ENCODE results near the gene AGBL1.

Gene AGBL1

DNA sequence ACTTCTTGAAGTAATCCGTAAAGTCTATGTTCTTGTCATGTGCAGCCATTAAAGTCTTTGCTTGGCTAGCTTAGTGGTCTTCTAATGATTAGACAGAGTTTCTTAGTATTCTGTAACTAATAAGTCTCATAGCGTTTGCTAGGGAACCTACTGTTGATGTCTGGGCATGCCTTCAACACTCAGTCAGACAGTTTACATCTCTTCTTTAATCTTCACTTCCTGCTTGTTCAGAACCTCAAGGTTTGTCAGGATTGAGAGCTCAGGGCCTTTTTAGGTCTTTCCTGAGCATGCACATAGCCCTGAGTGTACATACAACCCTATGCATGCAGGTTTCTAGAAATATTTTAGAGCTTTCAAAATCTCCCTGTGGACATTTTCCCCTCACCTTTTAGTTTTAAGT is 426.3 kb downstream of the AGBL1 start:
- H4K8ac ChIP-seq (ENCODE audit: low read depth, low read length): no peak overlapping the region
- no peak overlapping the region for H4K91ac ChIP-seq (ENCODE audit: low read depth, low read length, poor library complexity)
- H3K23ac ChIP-seq (ENCODE audit: low read depth, low read length, poor library complexity): no peak overlapping the region
- no peak overlapping the region for H3K4me2 ChIP-seq (ENCODE audit: insufficient read depth, low read length, poor library complexity, severe bottlenecking)
- H3K4me3 ChIP-seq (ENCODE audit: low read length in 2 of 2): no peak overlapping the region
- H2BK5ac ChIP-seq (ENCODE audit: low read length): no peak overlapping the region
- no peaks in the 10 kb centered on the region for H3K4me1 ChIP-seq (ENCODE audit: control insufficient read depth in 2 of 2, insufficient read depth in 1 of 2, low read depth in 1 of 2, low read length in 2 of 2)
- no peak overlapping the region for H3K4ac ChIP-seq (ENCODE audit: low read length)
- no peak overlapping the region for H2BK120ac ChIP-seq (ENCODE audit: low read depth, low read length)
- no peak overlapping the region for H3K9ac ChIP-seq (ENCODE audit: low read depth, low read length, poor library complexity)
- no peak overlapping the region for H2AFZ ChIP-seq (ENCODE audit: low read length)
- H3K36me3 ChIP-seq (replicated peaks in 1 of 2; ENCODE audit: control insufficient read depth in 2 of 2, insufficient read depth in 2 of 2, low read length in 2 of 2): no peaks in the 10 kb centered on the region
- no peaks in the 10 kb centered on the region for H3K9me3 ChIP-seq (replicated peaks in 1 of 2; ENCODE audit: control insufficient read depth in 2 of 2, insufficient read depth in 1 of 2, low read depth in 1 of 2, low read length in 2 of 2)
- H3K79me1 ChIP-seq (ENCODE audit: low read depth, low read length): no peaks in the 10 kb centered on the region
- H3K18ac ChIP-seq (ENCODE audit: low read length): no peak overlapping the region
- WGBS, 2 donors (ENCODE audit: extremely low coverage in 2 of 2, insufficient read length in 2 of 2, insufficient replicate concordance in 1 of 2): no CpG with 5 or more reads among the region's 2 CpGs
- H2BK15ac ChIP-seq (ENCODE audit: low read length): no peak overlapping the region
- no peak overlapping the region for H3K14ac ChIP-seq (ENCODE audit: low read length)
- no peak overlapping the region for H2AK5ac ChIP-seq (ENCODE audit: low read depth, low read length)
- H3K27ac ChIP-seq (replicated peaks; ENCODE audit: low read length): no peak overlapping the region
- H3K27me3 ChIP-seq (ENCODE audit: control insufficient read depth in 3 of 3, insufficient read depth in 3 of 3, low read depth in 1 of 3, low read length in 3 of 3): peaks cover 0 to 4% (median 0%) of the 10 kb centered on the region in 3 experiments
- H2BK12ac ChIP-seq (ENCODE audit: low read length): no peak overlapping the region
- DNase-seq (ENCODE audit: low spot score): no peak

DNA sequence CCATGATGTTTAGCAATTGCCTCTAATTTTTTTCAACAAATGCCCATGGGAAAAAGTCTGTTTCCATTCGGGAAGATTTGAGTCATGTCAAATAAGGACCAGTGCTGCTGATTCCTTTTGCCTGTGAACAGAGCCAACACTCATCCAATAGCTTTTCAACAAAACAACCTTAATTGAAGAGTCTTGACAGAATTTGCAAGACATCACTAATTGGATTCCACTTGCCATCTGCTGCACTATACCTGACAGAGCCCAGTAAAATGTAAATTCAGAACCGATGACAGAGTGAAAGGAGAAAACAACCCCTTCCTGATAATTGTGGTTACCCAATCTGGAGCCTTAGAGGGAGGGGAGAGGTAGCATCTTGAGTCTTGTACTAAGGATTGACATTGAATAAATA is 426.7 kb downstream of the AGBL1 start:
- Histone ChIP-seq H2BK120ac (ENCODE audit: low read depth, low read length) (no peak overlapping the region), H3K36me3 (replicated peaks in 1 of 2; ENCODE audit: control insufficient read depth in 2 of 2, insufficient read depth in 2 of 2, low read length in 2 of 2) (no peaks in the 10 kb centered on the region), H4K91ac (ENCODE audit: low read depth, low read length, poor library complexity) (no peak overlapping the region), H2BK5ac (ENCODE audit: low read length) (no peak overlapping the region), H3K79me1 (ENCODE audit: low read depth, low read length) (no peaks in the 10 kb centered on the region), H2BK12ac (ENCODE audit: low read length) (no peak overlapping the region), H3K4me1 (ENCODE audit: control insufficient read depth in 2 of 2, insufficient read depth in 1 of 2, low read depth in 1 of 2, low read length in 2 of 2) (no peaks in the 10 kb centered on the region), H3K27me3 (ENCODE audit: control insufficient read depth in 3 of 3, insufficient read depth in 3 of 3, low read depth in 1 of 3, low read length in 3 of 3) (peaks cover 0 to 4% (median 0%) of the 10 kb centered on the region in 3 experiments), H3K14ac (ENCODE audit: low read length) (no peak overlapping the region), H2AK5ac (ENCODE audit: low read depth, low read length) (no peak overlapping the region), H3K23ac (ENCODE audit: low read depth, low read length, poor library complexity) (no peak overlapping the region), H3K9ac (ENCODE audit: low read depth, low read length, poor library complexity) (no peak overlapping the region), H3K9me3 (replicated peaks in 1 of 2; ENCODE audit: control insufficient read depth in 2 of 2, insufficient read depth in 1 of 2, low read depth in 1 of 2, low read length in 2 of 2) (no peaks in the 10 kb centered on the region), H4K8ac (ENCODE audit: low read depth, low read length) (no peak overlapping the region), H2AFZ (ENCODE audit: low read length) (no peak overlapping the region), H3K27ac (replicated peaks; ENCODE audit: low read length) (no peak overlapping the region), H3K4me3 (ENCODE audit: low read length in 2 of 2) (no peak overlapping the region), H2BK15ac (ENCODE audit: low read length) (no peak overlapping the region), H3K18ac (ENCODE audit: low read length) (no peak overlapping the region), H3K4me2 (ENCODE audit: insufficient read depth, low read length, poor library complexity, severe bottlenecking) (no peak overlapping the region), H3K4ac (ENCODE audit: low read length) (no peak overlapping the region)
- WGBS, 2 donors (ENCODE audit: extremely low coverage in 2 of 2, insufficient read length in 2 of 2, insufficient replicate concordance in 1 of 2): no CpG with 5 or more reads among the region's 2 CpGs
- no peak for DNase-seq (ENCODE audit: low spot score)

- Histone ChIP-seq H3K79me1 (ENCODE audit: low read depth, low read length) (no peaks in the 10 kb centered on the region), H4K91ac (ENCODE audit: low read depth, low read length, poor library complexity) (no peak overlapping the region), H2BK120ac (ENCODE audit: low read depth, low read length) (no peak overlapping the region), H4K8ac (ENCODE audit: low read depth, low read length) (no peak overlapping the region), H2AFZ (ENCODE audit: low read length) (no peak overlapping the region), H3K18ac (ENCODE audit: low read length) (no peak overlapping the region), H2AK5ac (ENCODE audit: low read depth, low read length) (no peak overlapping the region), H3K36me3 (replicated peaks in 1 of 2; ENCODE audit: control insufficient read depth in 2 of 2, insufficient read depth in 2 of 2, low read length in 2 of 2) (no peaks in the 10 kb centered on the region), H3K14ac (ENCODE audit: low read length) (no peak overlapping the region), H3K4me1 (ENCODE audit: control insufficient read depth in 2 of 2, insufficient read depth in 1 of 2, low read depth in 1 of 2, low read length in 2 of 2) (no peaks in the 10 kb centered on the region), H2BK12ac (ENCODE audit: low read length) (no peak overlapping the region), H3K27ac (replicated peaks; ENCODE audit: low read length) (no peak overlapping the region), H3K4me2 (ENCODE audit: insufficient read depth, low read length, poor library complexity, severe bottlenecking) (no peak overlapping the region), H2BK5ac (ENCODE audit: low read length) (no peak overlapping the region), H2BK15ac (ENCODE audit: low read length) (no peak overlapping the region), H3K27me3 (ENCODE audit: control insufficient read depth in 3 of 3, insufficient read depth in 3 of 3, low read depth in 1 of 3, low read length in 3 of 3) (no peaks in the 10 kb centered on the region), H3K4me3 (ENCODE audit: low read length in 2 of 2) (no peak overlapping the region), H3K9ac (ENCODE audit: low read depth, low read length, poor library complexity) (no peak overlapping the region), H3K23ac (ENCODE audit: low read depth, low read length, poor library complexity) (no peak overlapping the region), H3K4ac (ENCODE audit: low read length) (no peak overlapping the region), H3K9me3 (replicated peaks in 1 of 2; ENCODE audit: control insufficient read depth in 2 of 2, insufficient read depth in 1 of 2, low read depth in 1 of 2, low read length in 2 of 2) (no peaks in the 10 kb centered on the region)
- WGBS, 2 donors (ENCODE audit: extremely low coverage in 2 of 2, insufficient read length in 2 of 2, insufficient replicate concordance in 1 of 2): no CpG with 5 or more reads among the region's 4 CpGs
- DNase-seq (ENCODE audit: low spot score): no peak
Measured at GRCh38 chr15:86515625-86516024, 436.0 kb downstream of the AGBL1 start.

DNA sequence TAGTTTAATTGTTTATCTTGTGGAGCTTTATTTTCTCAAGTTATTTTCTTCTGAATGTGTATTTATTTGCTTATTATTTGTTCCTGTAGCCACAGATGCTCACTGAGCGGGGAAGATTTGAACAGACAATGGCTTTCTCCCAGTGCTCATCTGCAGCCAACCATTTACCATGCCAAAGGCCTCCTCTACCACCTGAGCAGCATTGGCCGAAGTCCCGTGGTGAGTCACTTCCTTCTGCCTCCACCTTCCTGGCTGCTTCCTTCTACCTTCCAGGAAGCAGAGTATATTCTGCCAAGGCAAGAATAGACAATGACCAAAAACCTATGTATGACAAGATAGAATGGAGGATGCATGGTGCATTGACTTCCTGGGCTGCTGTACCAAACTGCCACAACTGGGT is 443.1 kb downstream of the AGBL1 start:
- no peak overlapping the region for H2AFZ ChIP-seq (ENCODE audit: low read length)
- H2BK5ac ChIP-seq (ENCODE audit: low read length): no peak overlapping the region
- no peak overlapping the region for H3K23ac ChIP-seq (ENCODE audit: low read depth, low read length, poor library complexity)
- whole genome bisulfite sequencing, 2 donors (ENCODE audit: extremely low coverage in 2 of 2, insufficient read length in 2 of 2, insufficient replicate concordance in 1 of 2): no CpG with 5 or more reads among the region's 3 CpGs
- H3K27me3 ChIP-seq (ENCODE audit: control insufficient read depth in 3 of 3, insufficient read depth in 3 of 3, low read depth in 1 of 3, low read length in 3 of 3): no peaks in the 10 kb centered on the region
- no peak overlapping the region for H3K14ac ChIP-seq (ENCODE audit: low read length)
- no peak overlapping the region for H3K27ac ChIP-seq (replicated peaks; ENCODE audit: low read length)
- no peak overlapping the region for H3K9ac ChIP-seq (ENCODE audit: low read depth, low read length, poor library complexity)
- H3K4me2 ChIP-seq (ENCODE audit: insufficient read depth, low read length, poor library complexity, severe bottlenecking): no peak overlapping the region
- H3K79me1 ChIP-seq (ENCODE audit: low read depth, low read length): no peaks in the 10 kb centered on the region
- H4K8ac ChIP-seq (ENCODE audit: low read depth, low read length): no peak overlapping the region
- no peaks in the 10 kb centered on the region for H3K9me3 ChIP-seq (replicated peaks in 1 of 2; ENCODE audit: control insufficient read depth in 2 of 2, insufficient read depth in 1 of 2, low read depth in 1 of 2, low read length in 2 of 2)
- no peak overlapping the region for H3K4ac ChIP-seq (ENCODE audit: low read length)
- no peak for DNase-seq (ENCODE audit: low spot score)
- no peak overlapping the region for H3K4me3 ChIP-seq (ENCODE audit: low read length in 2 of 2)
- peaks cover 0 to under 1% of the 10 kb centered on the region in 2 donors for H3K4me1 ChIP-seq (ENCODE audit: control insufficient read depth in 2 of 2, insufficient read depth in 1 of 2, low read depth in 1 of 2, low read length in 2 of 2)
- no peak overlapping the region for H2BK120ac ChIP-seq (ENCODE audit: low read depth, low read length)
- H3K36me3 ChIP-seq (replicated peaks in 1 of 2; ENCODE audit: control insufficient read depth in 2 of 2, insufficient read depth in 2 of 2, low read length in 2 of 2): no peaks in the 10 kb centered on the region
- no peak overlapping the region for H2AK5ac ChIP-seq (ENCODE audit: low read depth, low read length)
- H4K91ac ChIP-seq (ENCODE audit: low read depth, low read length, poor library complexity): no peak overlapping the region
- no peak overlapping the region for H2BK15ac ChIP-seq (ENCODE audit: low read length)
- no peak overlapping the region for H3K18ac ChIP-seq (ENCODE audit: low read length)
- no peak overlapping the region for H2BK12ac ChIP-seq (ENCODE audit: low read length)
